Neural cell (in vitro differentiated cells): ENCODE data around the gene EPS8.

Experiments
- EP300 ChIP-seq: fragments of 450-650 bp; conservative IDR thresholded peaks from 2 replicates; pipeline ENCODE4 v1.6.1; 2014; ENCODE audit warnings: antibody characterized with exemption, mild to moderate bottlenecking, moderate library complexity; ENCODE audit not compliant: poor library complexity, severe bottlenecking
- EZH2 ChIP-seq: fragments of 200-600, 300-800 bp; shearing (Covaris generic), sonication (generic); IDR thresholded peaks from 2 replicates; pipeline ENCODE4 v1.6.1; 2014; ENCODE audit warnings: antibody characterized with exemption, low read length, borderline replicate concordance, mild to moderate bottlenecking; ENCODE audit not compliant: insufficient read depth, poor library complexity, severe bottlenecking
- POLR2AphosphoS5 ChIP-seq: IDR thresholded peaks from 2 replicates; pipeline ENCODE4 v1.6.1; 2012
- TF ChIP-seq, protein P1 (sequence below): fragments of 450-650 bp; IDR thresholded peaks from 2 replicates; pipeline ENCODE4 v1.5.1; 2014; ENCODE audit warnings: antibody characterized with exemption, mild to moderate bottlenecking, moderate library complexity; ENCODE audit not compliant: poor library complexity, severe bottlenecking
- TF ChIP-seq, protein P2 (sequence below): IDR thresholded peaks from 2 replicates; pipeline ENCODE4 v1.6.1; 2012; ENCODE audit warnings: borderline replicate concordance

DNA sequence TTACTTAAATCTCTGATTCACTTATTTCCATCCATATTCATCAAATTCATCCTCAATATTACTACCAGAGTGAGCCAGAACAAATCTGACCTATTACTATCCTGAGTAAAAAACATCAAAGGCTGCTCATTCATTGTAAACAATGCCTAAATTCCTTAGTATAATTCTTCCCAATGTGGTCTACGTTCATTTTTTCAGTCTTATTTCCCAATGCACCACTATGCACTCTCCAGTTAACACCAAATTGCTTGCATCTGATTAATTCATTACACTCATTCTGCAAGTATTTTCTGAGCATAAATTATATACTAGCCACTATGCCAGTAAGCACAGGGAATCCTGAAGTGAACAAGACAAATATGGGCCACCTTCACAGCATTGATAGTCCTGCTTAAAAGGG is 110.0 kb downstream of the EPS8 start:
- TF ChIP-seq, protein P1, sequence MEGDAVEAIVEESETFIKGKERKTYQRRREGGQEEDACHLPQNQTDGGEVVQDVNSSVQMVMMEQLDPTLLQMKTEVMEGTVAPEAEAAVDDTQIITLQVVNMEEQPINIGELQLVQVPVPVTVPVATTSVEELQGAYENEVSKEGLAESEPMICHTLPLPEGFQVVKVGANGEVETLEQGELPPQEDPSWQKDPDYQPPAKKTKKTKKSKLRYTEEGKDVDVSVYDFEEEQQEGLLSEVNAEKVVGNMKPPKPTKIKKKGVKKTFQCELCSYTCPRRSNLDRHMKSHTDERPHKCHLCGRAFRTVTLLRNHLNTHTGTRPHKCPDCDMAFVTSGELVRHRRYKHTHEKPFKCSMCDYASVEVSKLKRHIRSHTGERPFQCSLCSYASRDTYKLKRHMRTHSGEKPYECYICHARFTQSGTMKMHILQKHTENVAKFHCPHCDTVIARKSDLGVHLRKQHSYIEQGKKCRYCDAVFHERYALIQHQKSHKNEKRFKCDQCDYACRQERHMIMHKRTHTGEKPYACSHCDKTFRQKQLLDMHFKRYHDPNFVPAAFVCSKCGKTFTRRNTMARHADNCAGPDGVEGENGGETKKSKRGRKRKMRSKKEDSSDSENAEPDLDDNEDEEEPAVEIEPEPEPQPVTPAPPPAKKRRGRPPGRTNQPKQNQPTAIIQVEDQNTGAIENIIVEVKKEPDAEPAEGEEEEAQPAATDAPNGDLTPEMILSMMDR: no peak
- TF ChIP-seq EZH2 (no peak), EP300 (no peak), POLR2AphosphoS5 (no peak)
- TF ChIP-seq, protein P2, sequence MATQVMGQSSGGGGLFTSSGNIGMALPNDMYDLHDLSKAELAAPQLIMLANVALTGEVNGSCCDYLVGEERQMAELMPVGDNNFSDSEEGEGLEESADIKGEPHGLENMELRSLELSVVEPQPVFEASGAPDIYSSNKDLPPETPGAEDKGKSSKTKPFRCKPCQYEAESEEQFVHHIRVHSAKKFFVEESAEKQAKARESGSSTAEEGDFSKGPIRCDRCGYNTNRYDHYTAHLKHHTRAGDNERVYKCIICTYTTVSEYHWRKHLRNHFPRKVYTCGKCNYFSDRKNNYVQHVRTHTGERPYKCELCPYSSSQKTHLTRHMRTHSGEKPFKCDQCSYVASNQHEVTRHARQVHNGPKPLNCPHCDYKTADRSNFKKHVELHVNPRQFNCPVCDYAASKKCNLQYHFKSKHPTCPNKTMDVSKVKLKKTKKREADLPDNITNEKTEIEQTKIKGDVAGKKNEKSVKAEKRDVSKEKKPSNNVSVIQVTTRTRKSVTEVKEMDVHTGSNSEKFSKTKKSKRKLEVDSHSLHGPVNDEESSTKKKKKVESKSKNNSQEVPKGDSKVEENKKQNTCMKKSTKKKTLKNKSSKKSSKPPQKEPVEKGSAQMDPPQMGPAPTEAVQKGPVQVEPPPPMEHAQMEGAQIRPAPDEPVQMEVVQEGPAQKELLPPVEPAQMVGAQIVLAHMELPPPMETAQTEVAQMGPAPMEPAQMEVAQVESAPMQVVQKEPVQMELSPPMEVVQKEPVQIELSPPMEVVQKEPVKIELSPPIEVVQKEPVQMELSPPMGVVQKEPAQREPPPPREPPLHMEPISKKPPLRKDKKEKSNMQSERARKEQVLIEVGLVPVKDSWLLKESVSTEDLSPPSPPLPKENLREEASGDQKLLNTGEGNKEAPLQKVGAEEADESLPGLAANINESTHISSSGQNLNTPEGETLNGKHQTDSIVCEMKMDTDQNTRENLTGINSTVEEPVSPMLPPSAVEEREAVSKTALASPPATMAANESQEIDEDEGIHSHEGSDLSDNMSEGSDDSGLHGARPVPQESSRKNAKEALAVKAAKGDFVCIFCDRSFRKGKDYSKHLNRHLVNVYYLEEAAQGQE: no peak
